Measurements from ENCODE around the gene SDK1.
"Not testable (repeated sequence)": the region's sequence is repeated elsewhere in the genome, so short reads cannot be mapped to it uniquely, and the experiment has no call there.

SDK1 gene

DNA sequence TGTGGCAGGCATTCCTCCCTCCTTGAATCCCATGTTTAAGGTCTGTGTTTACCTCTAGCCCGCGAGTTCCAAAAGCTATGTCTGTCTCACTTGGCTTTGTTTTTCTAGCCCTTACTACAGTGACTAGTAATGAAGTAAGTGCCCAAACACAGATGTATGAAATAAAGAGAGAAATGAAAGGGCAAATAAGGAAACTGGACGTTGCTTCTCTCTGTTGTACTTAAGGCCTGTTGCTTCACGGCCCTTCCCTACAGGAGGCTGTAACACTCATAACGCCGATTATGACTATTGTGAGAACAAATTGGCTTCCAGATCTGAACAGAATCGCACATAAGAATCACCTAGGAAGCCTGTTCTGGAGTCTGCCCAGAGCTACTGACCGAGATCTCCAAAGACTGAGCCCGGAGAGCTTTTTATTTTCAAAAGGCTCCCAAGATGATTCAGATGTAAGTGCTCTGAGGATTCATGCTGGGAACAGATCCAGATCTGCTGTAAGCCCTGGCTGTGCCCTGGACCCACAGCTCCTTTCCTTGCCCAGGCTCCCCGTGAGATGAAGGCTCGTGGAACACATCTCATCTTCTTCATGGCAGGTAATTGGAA lies 432.6 kb downstream of the SDK1 start:
- DNase-seq (ENCODE audit: low read depth in 2 of 2), result no peak

DNA sequence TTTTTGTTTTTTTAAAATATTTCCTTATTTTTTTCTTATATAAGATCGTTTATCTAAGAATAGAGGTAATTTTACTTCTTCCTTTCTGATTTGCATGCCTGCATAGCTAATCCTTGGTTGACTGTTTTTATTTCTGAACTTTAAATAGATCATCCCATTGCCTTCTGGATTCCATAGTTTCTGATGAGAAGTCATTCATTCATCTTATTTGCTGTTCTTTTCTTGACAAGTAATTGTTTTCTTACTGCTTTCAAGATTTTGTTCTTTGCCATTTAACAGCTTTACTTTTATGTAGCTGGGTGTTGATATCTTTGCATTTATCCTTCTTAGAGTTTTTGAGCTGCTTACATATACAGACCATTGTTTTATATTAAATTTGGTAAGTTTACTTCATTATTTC lies 437.9 kb downstream of the SDK1 start:
- no peak for DNase-seq (ENCODE audit: low read depth in 2 of 2)

DNA sequence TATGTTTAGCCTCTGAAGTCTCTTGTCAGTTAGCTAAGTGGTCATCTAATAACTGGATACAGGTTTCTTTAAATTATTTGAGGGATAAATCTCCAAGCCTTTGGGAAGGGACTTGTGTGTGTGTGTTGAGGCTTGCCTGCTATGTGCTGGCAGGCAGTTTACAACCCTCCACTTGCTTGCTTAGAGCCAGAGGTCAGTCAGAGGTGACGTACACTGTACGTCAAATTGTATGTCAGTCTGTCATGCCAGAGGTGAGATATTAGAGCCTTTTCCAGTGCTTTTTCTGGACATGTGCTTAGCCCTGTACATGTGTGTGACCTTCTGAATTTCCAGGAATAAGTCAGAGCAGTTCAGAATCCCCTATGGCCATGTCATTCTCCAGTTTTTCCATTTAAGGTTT lies 438.9 kb downstream of the SDK1 start:
- DNase-seq (ENCODE audit: low read depth in 2 of 2), result no peak

DNA sequence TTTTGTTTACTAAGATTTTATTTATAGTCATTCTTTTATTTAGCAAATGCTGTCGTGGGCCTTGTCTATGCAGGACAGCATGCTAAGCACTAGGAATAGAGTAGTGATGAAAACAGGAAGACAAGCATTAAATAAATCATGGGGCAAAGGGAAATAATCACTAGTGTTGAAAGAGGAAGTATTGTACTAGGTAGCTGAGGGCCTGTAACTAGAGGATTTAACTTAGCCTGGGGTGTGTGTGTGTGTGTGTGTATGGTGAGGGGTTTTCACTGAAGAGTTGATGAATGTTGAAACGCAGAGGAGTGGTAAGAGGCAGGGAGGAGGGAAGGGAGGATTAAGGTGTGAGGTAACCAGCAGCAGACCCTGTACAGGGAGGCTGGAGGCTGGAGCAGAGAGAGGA lies 446.4 kb downstream of the SDK1 start:
- DNase-seq (ENCODE audit: low read depth in 2 of 2), result no peak

DNA sequence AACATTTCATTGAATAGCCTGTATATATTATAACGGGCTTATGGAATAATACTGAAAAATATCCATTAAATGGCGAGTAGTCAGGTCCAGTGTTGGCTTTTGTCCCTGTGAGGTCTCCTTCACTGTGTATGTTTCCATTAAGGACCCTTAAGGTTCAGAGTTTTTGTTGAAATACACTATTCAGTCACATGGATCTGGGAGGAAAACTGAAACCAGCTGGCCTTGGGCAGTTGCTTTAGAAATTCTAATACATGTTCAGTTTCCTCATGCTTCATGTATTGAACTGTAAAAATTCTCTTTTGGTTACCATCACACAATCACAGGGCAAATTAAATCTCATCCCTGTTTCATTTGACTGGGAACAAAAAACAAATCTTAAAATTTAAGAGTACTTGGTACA lies 447.3 kb downstream of the SDK1 start:
- DNase-seq (ENCODE audit: low read depth in 2 of 2), result no peak

DNA sequence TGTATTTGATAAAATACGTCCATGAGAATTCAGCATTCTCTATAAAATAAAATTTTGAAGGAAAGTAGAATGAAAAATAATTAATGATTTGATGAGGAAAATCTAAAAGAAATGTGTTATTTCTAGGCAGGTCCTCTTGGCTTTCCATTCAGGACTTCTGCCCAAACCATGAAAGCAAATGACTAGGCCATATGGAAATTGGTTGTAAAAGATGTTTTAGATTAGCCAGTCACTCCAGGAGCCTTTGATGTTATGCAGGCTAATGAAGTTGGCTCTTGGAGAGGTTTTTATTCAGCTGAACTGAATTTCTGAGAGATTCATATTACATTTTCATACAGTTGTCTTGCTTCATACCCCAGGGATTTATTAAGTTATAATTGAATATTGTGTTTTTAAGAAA lies 452.8 kb downstream of the SDK1 start:
- no peak for DNase-seq (ENCODE audit: low read depth in 2 of 2)

DNA sequence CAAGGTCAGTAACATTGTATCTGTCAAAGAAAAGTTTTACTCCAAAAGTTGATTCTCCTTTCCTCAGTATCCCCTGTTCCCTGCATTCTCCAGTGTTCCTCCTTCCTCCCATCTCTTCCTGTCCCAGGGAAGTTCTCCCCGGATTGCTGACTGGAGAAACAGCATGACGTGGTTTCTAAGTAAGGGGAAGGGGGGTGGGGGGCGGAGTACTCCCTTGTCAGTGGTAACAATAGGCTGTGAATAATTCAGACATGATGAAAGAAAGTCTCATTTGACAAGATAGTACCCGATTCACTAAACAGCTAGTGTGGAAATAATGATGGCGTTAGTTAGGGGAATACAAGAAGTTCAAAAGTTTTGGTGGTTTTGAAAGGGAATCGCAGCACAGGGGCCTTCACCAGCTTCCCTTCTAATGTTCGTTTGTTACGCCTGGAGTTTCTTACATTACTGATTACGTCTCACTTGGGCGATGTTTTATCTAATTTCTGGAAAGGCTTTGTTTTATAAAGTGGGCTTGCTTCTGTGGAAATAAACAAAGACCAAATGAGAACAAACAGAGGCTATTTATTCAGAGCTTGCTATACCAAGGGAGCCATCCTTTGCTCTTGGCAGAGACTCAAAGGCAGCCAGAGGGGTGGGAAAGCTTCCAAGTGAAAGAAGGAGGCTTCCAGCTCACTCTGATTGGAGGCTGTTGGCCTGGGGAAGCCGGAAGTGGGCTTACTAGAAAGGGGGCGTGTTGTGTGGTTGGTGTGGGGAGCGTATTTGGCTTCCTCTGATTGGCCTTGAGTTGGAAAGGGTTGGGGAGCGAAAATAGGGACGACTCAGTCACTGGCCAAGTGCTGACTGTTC lies 453.7 kb downstream of the SDK1 start:
- DNase-seq (ENCODE audit: low read depth in 2 of 2), result no peak

DNA sequence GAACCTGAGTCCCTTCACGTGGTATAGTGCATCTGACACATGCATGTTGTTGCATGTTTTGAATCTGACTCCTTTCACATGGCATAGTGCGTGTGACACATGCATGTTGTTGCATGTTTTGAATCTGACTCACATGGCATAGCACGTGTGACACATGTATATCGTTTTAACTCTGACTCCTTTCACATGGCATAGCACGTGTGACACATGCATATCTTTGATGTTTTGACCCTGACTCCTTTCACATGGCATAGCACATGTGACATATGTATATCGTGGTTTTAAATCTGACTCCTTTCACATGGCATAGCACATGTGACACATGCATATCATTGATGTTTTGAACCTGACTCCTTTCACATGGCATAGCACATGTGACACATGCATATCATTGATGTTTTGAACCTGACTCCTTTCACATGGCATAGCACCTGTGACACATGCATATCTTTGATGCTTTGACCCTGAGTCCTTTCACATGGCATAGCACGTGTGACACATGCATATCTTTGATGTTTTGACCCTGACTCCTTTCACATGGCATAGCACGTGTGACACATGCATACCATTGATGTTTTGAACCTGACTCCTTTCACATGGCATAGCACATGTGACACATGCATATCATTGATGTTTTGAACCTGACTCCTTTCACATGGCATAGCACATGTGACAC lies 454.9 kb downstream of the SDK1 start:
- DNase-seq (ENCODE audit: low read depth in 2 of 2), result not testable (repeated sequence)

DNA sequence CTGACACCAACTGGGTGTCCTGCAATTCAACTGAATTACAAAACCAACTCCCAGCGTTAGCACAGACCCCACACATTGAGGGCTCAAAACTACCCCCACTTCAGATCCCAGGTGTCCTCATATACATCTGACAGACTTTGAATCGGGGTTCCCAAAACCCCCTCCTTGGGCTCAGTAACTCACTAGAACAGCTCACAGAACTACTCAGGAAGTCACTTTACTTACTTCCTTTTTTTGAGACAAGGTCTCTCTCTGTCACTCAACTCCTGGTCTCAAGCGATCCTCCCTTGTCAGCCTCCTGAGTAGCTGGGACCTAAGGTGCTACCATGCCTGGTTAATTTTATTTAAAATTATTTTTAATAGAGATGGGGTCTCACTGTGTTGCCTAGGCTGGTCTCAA lies 456.0 kb downstream of the SDK1 start:
- DNase-seq (ENCODE audit: low read depth in 2 of 2), result no peak

DNA sequence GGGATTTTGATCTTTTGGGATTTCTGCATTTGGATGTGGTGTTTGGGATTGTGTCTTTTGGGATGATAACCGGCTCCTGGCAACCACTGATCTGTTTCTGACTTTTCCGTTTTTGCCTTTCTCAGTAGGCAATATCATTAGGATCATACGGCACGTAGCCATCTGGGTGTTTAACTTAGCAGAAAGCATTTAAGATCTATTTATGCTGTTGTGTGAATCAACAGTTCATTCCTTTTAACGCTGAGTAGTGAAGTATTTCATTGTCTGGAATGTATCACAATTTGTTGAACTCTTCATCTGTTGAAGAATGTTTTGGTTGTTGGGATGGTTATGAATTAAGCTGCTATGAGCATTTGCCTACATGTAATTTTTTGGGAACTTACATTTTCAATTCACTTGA lies 459.6 kb downstream of the SDK1 start:
- no peak for DNase-seq (ENCODE audit: low read depth in 2 of 2)

DNA sequence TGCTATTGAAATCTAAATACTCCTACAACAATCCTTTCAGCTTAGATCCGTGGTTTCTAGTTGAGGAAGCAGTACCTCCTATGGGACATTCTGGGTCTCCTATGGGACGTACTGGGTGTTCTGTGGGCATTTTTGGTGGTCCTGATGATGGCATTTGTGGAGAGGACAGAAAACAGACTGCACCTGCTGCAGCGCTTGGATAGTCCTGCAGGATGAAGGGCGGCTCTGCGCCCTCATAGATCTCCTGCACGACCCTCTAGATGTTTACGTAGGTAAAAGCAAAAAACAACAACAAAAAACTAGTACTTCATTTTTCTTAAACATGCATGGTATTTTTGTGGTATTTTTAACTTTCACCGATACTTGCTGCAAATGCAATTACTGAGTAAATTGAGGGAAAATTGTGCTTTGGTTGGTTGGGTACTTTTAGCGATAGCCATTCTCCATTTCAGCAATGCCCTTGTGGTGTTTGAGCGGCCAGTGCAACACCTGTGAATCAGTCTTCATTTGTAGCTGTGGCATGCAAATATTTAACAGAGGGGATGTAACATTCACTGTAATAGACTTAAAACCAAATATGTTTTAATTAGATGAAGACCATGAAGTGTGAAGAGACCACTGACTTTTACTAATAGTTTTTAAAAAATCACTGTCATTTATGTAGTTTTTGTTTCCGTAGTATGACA lies 461.2 kb downstream of the SDK1 start:
- DNase-seq (ENCODE audit: low read depth in 2 of 2), result no peak

DNA sequence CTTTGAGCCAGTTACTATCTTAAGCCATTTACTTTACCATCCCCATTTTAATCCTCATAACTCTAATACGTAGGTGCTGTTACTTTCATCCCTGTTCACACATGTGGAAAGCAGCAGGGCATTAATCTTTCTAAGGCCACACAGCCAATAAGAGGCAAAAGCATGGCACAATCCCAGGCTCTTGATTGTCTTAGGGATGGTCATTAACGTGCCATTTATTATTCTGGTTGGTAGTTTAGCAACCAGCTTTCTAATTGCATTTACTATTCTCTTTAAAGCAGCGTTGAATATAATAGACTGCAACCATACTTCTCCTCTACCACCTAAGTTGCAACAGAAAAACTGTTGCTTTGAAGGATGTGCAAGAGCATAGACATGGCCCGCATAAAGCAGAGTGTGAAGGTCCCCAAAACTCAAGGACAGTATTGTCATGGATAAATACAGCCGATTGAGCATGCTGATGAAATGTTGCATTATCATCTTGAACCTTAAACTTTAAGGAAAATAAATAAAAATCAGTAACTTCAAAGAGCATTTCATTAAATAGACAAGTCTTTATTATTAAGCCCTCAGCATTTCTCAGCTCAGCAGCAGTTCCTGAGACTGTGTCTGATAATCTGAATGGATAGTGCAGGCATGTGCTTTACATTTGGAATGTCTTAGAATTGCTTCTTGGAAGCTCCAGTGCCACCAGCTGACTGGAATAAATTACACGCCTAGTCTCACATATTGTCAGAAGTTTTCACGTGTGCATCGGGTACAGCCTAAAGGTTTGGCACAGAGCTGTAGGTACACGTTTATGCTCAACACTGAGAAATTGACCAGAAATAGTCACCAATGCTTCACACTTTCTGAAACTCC lies 467.1 kb downstream of the SDK1 start:
- DNase-seq (ENCODE audit: low read depth in 2 of 2), result no peak

DNA sequence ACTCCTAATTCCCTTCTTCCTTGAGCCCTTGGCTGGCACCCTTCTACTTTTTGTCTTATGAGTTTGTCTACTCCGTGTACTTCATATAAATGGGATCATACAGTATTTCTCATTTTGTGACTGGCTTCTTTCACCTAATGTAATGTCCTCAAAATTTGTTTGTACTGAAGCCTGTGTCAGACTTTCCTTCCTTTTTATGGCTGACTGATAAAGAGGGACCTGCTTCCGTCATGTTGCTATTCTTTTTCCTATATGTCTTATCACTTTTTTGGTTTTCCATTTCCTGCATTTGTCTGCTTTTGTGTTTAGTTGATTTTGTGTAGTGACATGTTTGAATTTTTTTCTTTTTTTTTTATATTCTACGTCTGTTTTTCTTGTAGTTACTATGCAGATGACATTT lies 470.9 kb downstream of the SDK1 start:
- no peak for DNase-seq (ENCODE audit: low read depth in 2 of 2)

DNA sequence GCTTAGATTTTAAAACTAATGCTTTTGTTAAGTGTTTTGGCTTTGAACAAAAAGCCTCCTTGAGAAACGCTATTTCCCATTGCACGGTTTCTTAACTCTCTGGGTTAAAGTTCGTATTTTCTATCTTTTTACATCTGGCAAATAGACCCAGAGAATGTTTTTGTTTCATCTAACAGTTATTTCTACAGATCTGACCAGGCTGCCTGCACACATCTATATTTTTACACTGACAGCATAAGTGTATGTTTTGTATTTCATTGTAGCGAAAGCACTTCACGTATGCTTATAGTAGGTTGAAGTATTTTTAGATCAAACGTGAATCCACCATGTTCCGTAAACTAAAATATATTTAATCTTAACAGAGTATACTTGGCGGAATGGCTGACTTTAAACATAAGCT lies 477.3 kb downstream of the SDK1 start:
- DNase-seq (ENCODE audit: low read depth in 2 of 2), result no peak

DNA sequence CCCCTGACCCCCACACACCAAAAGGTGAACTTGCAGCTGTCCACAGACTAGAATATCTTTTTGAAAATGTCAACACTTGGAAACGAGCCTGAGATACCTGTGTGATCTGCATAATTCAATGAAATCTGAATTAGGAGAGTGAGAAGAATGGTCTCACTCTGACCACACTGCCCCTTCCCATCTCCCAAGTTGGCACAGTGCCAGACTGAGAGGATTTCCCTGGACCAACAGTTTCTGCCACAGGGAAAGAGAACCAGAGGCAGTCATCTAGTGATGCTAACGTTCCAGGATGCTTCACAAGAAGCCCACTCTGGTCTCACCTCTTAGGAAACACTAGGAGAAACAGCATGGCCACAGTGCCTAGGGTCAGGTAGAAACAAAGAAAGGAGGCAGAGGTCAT lies 479.0 kb downstream of the SDK1 start:
- no peak for DNase-seq (ENCODE audit: low read depth in 2 of 2)

DNA sequence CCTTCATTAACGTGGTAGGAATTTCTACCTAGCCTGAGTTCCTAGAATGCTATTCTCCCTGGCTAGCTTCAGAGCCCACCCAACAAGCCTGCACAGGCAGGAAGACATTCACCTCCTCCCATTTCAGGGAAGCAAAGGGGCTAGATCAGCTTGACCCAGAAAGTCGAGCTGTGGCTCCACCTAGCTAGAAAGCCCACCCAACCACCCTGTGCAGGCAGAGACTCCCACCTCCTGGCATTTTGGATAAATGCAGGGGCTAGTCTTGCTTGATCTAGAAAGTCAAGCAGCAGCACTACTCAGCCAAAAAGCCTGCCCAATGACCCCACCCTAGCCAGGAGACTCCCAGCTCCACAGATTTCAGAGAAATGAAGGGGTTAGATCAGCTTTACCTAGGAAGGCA lies 479.5 kb downstream of the SDK1 start:
- no peak for DNase-seq (ENCODE audit: low read depth in 2 of 2)

DNA sequence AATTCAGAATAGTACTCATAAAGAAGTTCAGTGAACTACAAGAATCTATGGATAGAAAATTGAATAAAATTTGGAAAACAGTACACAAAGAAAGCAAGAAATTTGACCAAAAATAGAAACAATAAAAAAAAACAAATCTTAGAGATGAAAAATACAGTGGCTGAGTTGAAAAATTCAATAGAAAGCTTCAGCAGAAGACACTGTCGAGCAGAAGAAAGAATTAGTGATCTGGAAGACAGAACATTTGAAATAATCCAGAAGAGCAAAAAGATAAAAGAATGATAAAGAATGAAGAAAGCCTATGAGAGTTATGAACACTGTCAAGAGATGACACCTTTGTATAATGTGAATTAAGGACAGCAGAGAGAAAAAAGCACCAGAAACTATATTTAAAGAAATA lies 480.6 kb downstream of the SDK1 start:
- DNase-seq (ENCODE audit: low read depth in 2 of 2), result no peak

DNA sequence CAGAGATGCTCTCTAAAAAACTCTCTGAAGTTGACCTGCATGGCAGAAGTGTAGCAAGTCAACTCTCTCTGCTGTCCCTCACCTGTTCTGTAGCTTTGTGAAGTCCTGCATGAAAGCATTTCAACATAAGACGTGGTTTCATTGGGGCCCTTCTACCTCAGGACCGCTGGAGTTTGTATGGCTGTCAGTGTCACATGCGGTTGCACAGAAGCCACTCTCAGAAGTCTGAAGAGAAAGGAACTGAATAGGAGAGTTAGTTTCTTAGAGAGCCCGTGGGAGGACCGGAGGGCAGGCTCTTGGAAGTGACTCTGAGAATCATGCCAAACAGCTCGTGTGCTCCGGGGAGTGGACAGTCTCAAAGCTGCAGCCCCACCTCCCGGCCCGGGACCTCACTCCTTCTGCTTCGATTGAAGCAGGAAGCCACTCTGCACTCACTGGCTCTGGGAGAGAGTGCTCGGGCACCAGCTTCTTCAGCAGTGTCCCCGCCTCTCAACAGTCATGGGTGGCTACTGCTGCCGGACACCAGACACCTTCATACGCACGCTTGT lies 486.7 kb downstream of the SDK1 start:
- DNase-seq (ENCODE audit: low read depth in 2 of 2), result no peak

DNA sequence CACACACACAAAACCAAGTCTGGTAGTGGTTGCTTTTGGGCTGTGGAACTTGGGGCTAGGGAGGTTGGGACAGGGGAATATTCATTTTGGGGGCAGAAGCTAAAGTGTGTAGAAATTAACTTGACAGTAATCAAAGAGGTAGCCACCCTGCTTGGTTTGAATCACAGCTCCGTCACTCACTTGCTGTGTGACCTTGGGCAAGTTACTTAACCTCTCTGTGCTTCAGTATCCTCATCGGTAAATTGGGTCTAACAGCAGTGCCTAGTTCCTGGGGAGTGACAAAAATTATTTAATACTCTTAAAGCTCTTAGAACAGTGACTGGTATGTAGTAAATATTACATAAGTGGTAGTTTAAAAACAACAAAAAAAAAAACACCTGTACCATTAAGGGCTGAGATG lies 489.8 kb downstream of the SDK1 start:
- DNase-seq (ENCODE audit: low read depth in 2 of 2), result no peak

DNA sequence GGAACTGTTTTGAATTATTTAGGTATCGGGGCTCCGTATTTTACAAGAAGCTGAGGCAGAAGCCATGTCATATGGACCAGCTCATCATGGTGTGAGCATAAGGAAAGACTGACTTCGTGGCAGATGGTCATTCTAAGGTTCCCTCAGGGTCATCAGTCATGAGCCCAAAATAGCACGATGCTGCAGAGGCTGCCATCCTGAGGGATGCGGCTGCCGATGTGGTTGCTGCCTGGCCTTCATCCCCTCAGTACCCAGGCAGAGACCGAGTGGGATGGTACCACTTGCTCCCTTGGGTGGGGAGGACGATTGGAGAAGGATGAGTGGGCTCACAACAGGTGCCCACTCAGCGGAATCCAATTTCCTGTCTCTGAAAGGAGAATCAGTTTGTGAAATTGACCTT lies 490.3 kb downstream of the SDK1 start:
- no peak for DNase-seq (ENCODE audit: low read depth in 2 of 2)

DNA sequence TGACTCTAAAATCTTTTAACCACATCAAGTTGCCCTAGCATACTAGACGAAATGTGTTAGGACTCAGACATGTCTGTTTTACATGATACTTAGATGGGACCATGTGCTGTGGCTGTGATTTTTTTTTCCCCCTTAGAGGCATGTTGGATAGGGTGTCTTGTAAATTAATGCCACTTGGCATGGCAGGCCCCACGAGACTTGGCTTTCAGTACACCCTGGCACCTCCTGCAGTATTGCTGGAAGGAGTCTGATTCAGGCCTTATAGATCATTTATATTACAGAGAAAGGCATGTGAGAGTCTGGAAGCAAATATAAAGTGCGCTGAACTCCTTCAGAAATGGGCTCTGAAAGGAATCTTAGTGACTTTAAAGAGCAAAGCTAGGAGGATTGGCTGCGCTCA lies 494.1 kb downstream of the SDK1 start:
- no peak for DNase-seq (ENCODE audit: low read depth in 2 of 2)
